NCI-H526 treated with DMSO at 0.1 percent for 48 hours (cell line): ENCODE data around the gene SOCS3.
A peak's percentile ranks its signal among the peaks of the same experiment; 100 is the strongest.
"Not testable (repeated sequence)": the region's sequence is repeated elsewhere in the genome, so short reads cannot be mapped to it uniquely, and the experiment has no call there.

Experiments
- DNase-seq: peaks from one replicate; lab custom pipeline; 2025; lab: John Stamatoyannopoulos, UW

Gene SOCS3

GRCh38 chr17:78329263-78330059 is 30.4 kb downstream of the SOCS3 start:
- no peak for DNase-seq

- DNase-seq, result no peak
Measured at GRCh38 chr17:78327880-78328279, 32.0 kb downstream of the SOCS3 start.

GRCh38 chr17:78325076-78325687 is 34.7 kb downstream of the SOCS3 start:
- DNase-seq, result no peak

GRCh38 chr17:78324391-78325075 is 35.3 kb downstream of the SOCS3 start:
- DNase-seq, result no peak

GRCh38 chr17:78323826-78324390 is 36.0 kb downstream of the SOCS3 start:
- DNase-seq, result no peak

GRCh38 chr17:78322858-78323455 is 36.9 kb downstream of the SOCS3 start:
- DNase-seq, result no peak

GRCh38 chr17:78322327-78322857 is 37.5 kb downstream of the SOCS3 start:
- no peak for DNase-seq

GRCh38 chr17:78318843-78319242 is 41.0 kb downstream of the SOCS3 start:
- DNase-seq, result no peak

GRCh38 chr17:78318407-78318806 is 41.5 kb downstream of the SOCS3 start:
- DNase-seq, result no peak

- no peak for DNase-seq
Measured at GRCh38 chr17:78317794-78318400, 42.0 kb downstream of the SOCS3 start.

GRCh38 chr17:78316867-78317789 is 42.7 kb downstream of the SOCS3 start:
- no peak for DNase-seq

- no peak for DNase-seq
Measured at GRCh38 chr17:78316115-78316866, 43.6 kb downstream of the SOCS3 start.

- DNase-seq, result no peak
Measured at GRCh38 chr17:78315355-78316114, 44.3 kb downstream of the SOCS3 start.

GRCh38 chr17:78314683-78315354 is 45.1 kb downstream of the SOCS3 start:
- DNase-seq, result no peak

GRCh38 chr17:78313735-78314648 is 45.9 kb downstream of the SOCS3 start:
- DNase-seq, result peak; percentile 73

- not testable (repeated sequence) for DNase-seq
Measured at GRCh38 chr17:78309659-78310255, 50.1 kb downstream of the SOCS3 start.
